HG03097 (cell line): ENCODE results near the gene PAQR7.
A peak's percentile ranks its signal among the peaks of the same experiment; 100 is the strongest.

Source experiments
- ATAC-seq: cut with Tn5 transposase; IDR thresholded peaks from one replicate; pipeline ENCODE4 v1.9.1; 2021; ENCODE audit not compliant: unreplicated experiment, low FRiP score

Gene PAQR7, protein sequence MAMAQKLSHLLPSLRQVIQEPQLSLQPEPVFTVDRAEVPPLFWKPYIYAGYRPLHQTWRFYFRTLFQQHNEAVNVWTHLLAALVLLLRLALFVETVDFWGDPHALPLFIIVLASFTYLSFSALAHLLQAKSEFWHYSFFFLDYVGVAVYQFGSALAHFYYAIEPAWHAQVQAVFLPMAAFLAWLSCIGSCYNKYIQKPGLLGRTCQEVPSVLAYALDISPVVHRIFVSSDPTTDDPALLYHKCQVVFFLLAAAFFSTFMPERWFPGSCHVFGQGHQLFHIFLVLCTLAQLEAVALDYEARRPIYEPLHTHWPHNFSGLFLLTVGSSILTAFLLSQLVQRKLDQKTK

DNA sequence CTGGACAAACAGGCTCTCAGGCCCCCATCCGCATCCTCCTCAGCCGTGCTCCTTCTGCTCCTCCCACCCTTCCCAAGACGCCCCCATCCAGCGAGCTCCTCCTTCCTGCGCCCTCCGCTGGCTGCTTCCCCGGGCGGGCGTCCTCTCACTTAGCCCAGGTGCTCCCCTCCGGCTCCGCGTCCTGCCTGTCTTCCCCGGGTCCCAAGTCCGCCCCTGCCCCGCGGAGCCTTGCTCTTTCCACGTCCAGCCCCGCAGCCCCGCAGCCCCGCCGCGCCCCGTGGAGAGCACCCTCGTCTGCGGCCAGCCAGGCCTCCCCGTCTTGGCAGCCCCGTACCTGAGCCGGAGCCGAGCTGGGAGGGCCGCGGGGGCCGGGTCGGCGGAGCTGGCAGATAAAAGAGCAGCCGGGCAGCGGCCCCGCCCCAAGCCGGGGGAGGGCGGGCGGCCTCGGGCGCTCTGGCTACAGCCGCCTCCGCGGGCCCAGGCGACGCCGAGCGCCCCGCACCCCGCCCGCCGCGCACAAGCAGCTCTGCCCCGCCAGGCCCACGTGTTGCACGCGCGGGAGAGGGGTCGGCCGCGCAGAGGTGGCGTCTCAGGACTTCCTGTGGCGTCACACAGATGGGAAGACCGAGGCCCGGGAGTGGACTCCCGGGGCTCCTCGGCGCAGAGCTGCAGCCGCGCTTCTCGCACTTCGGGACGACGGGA lies at the start of gene PAQR7:
TSS of gene PAQR7 (minus strand) at position 555 of the 702 bp plus-strand sequence. CDS start 11,869 bp downstream, outside the sequence.
- no peak for ATAC-seq

DNA sequence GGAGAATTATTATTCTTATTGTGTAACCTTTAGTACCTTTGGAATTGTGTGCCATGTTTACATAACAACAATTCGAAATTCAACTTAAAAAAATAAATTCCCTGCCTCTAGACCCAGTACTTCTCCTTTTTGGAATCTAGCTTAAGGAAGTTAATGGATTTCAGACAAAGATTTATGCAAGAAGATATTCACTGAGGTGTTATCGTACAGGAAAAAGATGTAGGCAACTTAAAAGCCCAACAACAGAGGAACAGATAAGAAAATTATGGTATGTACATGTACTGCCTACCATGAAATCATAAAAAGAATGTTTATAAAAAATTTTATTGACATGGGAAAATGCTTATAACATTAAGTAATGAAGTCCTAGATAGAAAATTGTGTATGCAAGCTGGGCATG lies 48.9 kb upstream of the PAQR7 start:
- ATAC-seq: no peak

DNA sequence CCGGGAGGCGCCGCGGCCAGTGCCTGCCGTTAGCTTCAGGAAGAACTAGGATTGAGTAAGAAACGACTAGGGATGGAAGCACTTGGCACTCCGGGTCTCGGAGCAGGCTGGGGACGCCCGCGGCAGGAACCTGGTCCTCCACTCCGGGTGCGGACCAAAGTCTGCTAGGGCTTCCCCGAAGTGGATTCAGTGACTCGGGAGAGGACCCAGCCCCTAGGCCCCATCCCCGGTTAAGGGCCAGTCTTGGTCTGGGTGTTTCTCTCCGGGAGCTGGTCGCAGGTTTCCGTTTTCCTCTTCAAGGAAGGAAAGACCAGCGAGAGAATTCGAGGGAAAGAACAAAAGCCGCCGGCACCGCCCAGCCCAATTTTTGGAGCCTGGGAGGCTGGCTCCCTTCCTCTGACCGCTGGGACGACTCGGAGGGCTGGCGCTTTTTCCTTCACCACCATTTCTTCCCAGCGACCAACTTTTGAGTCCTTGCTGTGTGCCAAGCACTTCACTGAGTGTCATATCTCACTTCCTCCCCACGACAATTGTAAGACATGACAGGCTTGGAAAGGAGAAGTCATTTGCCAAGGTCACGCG lies 47.6 kb upstream of the PAQR7 start:
- ATAC-seq: no peak

DNA sequence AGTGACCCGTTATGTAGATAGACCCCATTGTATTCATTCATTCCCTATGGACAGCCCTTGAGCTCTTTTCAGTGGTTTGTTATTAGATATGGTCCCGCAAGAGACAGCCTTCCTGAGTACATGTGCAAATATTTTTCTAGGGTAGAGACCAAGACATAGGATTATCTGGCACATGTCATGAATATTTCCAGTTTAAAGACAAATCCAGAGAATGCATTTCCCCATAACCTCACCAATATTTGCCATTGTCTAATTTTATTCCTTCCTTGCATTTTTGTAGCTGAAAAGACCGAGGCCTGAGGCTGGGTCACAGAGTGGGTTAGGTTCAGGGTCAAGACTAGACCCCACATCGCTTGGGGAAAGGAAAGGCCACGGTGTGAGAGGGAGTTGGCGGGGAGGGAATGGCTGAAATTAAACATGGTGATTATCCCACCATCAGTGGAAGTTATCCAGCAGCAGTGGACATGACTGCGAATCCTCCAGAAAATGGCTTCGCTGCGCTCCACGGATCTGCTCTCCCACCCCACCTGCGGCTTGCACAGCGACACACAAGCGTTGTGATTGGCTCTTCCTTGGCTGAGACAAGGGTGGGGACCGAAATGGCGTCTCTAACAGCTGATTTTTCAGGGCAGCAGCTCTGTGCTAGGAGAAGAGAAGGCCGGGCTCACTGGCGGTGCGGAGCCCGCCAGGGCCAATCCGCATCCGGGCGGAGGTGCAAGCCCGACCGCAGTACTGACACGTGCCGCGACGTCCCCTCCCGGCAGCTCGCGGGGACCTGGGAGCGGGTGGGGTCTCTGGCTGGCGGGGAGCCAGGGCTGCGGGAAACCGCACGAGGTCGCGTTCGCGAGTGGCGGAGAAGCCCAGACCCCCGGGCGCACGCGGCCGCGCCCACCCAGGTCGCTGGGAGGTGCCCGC lies 46.8 kb upstream of the PAQR7 start:
- no peak for ATAC-seq

DNA sequence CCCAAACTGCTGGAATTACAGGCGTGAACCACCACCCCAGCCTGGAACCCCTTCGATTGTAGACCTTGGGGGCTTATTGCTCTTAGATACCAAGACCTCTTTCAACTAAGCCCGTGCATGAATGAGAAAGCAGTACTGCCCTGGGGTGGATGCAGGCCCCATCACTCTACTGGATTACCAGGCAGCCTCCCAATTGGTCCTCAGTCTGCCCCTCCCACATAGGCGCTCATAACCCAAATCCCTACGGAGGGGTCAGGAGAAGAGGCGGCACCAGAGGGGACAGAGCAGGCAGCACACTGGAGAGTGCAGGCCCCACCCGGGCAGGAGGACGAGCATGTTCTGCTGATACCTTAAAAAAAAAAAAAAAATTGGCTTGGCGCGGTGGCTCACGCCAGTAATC lies 43.1 kb upstream of the PAQR7 start:
- no peak for ATAC-seq

DNA sequence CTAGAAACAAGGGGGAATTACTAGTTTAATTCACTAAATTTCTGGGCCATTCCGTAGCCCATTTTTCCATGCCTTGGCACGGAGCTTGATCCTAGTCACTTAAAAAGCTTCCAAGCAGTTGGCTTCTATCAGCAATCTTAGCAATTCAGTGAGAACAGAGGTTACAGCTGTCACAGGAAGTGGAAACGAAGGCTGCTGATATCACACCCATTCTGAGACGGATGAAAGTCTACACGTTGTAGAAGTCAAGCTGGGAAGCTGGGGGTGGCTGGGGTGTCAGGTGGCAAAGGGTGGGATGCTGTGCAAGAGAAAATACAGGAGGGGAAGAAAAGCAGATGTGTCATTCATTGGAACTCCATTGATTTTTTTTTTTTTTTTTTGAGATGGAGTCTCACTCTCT lies 42.5 kb upstream of the PAQR7 start:
- no peak for ATAC-seq

DNA sequence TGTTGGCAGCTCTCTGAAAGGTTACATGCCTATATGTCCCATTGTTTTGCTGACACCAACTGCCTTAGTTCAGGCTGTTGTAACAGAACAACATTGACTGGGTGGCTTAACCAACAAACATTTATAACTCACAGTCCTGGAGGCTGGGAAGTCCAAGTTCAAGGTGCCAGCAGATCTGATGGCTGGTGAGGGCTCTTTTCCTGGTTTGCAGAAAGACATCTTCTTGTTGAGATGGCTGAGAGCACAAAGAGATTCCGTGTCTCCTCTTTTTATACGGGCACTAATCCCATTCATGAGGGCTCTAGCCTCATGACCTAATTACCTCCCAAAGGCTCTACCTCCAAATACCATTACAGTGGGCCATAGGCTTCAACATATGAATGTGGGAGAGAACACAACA lies 41.0 kb upstream of the PAQR7 start:
- ATAC-seq: no peak

DNA sequence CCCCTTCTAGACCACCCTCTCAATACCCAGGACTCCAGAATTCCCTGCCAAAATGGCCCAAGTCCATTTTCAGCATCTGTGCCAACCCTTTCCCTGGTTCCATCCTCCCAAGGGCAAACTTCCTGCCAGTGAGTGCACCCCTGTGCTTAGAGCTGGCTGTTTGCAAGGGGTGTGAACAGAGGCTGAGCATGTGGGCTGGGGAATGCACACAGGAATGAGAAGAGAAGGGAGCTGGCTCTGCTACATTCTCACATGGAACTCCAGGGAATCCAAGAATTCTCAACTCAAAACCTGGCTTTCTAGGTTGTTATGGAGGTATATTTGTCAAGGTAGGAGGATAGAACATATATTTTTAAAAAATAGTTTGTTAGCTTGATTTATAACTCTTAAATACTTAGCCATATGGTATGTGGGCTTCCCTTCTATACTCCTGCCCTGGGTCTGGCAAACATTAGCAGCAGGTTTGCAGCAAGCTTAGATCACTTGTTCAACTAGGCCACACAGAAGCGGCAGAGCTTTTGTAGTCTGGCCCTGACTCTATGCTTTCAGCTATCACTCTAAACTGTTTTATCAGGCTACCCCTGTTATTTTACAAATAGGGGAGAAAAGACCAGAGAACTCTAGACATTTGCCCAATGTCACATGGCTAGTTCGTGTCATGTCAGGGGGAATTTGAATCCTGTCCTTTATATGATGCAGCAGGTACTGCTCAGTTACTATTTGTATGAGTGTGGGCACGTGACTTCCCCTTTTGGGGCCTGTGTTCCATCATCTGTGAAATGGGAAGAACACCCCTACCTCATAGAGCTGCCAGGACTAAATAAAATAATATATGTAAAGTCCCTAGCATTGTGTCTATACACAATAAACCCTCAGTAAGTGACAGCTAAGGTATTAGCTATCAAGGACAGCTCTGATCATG lies 38.8 kb upstream of the PAQR7 start:
- no peak for ATAC-seq

DNA sequence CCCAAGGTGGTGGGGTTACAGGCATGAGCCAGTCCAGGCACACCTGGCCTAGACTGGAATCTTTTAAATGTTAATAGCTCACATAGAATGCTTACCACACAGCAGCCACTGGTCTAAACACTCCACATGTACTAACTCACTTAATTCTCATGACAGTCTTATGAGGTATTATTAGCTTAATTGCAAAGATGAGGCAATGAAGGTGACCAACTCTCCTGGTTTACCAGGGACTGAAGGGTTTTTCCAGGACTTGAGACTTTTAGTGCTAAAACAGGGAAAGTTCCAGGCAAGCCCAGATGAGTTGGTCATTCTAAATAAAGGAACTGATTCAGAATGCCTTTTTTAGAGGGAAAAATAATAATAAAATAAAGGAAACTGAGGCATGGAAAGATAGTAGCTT lies 37.7 kb upstream of the PAQR7 start:
- no peak for ATAC-seq

DNA sequence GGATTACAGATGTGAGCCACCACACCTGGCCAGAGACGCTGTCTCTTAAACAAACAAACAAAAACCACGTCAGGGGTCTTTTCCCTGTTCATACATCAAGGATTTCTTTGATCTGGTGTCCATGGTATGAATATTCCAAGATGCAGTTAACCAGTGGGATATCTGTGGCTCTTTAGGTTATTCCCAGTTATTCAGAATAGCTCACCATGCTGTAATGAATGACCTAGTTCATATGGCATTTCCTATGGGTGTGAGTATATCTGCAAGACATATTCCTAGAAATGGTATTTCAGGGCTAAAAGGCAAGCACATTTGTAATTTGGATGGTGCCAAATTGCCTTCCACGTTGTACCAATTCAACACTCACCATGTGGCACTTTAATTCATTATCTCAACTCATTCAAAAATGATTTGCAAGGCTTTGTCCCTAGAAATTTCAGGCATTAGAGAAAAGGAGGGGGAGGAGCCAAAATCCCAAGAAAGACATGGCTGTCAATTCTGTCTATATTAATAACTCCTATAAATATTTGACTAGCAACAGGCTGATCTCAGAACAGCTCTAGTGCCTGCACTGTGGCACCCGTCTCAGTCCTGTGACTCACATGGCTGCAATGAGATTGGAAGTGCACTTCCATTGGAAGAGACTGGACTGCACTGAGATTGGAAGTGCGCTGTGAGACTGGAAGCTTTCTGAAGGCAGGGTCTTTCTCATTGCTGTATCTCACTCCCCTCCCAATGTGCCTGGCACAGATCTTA lies 36.7 kb upstream of the PAQR7 start:
- no peak for ATAC-seq

DNA sequence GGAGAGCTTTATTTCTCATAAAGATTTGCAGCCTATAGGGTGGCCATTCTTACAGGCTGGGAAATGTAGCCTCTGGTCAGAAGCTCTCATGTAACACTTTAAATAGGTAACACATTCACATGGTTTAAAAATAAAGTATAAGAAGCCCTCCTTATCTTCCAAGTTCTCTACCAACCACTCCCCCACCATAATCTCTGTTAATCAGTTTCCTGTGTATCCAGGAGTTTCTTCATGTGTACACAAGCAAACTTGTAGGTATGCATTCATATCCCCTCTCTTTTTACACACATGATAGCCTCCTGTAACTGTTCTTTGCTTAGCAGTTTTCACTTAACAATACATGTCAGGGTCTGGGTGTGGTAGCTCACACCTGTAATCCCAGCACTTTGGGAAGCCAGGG lies 35.7 kb upstream of the PAQR7 start:
- ATAC-seq: no peak

DNA sequence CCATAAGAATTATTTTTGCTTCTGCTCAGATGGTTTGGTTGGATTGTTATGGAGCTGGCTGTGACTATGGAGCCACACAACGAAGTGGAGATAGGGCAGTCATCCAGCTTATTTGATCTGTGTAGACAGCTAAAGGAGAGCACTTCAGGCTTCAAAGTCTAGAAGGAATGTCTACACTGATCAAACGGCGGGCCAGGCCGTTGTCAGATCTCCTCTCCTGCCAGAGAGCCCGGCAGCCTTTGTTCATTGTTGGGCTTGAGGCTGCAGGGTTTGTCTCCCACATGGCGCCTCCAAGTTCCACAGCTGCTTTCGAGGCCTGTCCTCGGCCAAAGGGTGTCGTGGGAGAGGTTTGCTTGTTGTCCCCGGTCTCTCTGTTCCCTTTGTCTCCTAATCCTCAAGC lies 33.5 kb upstream of the PAQR7 start:
- no peak for ATAC-seq

DNA sequence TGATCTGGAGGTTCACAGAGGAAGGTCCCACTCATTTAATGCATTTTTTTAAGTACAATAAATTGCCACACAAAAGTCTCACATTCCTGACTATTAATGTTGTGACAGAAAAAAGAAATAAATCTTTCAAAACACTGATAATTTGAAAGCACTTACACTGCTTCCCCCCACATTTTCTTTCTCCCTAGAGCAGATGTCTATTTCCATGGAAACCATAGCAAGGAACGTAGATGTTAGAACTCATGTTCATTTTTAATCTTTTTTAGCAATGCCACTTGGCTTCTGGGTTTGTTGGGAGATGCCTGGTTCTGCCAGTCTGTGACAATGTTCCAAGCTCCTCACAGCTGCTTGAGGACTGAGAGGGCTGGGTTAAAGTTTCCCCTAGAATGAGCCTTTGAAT lies 32.7 kb upstream of the PAQR7 start:
- no peak for ATAC-seq

DNA sequence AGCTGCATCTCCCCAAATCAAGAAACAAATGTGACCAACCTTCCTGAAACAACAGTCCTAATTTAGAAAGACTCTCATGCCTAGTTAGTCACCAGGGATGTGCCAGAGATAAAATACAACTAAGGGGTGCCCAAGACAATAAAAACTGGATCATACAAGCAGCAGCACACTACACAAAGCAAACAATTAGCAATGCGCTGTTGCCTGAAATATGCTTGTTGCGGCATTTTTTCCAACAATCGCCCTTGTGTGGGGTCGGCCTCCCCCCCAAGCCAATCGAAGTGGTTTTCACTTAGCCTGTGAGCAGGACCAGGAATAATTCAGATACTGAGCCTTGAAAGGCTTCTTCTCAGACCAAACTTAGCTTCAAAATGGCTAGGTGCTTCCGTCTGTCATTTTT lies 32.1 kb upstream of the PAQR7 start:
- no peak for ATAC-seq

DNA sequence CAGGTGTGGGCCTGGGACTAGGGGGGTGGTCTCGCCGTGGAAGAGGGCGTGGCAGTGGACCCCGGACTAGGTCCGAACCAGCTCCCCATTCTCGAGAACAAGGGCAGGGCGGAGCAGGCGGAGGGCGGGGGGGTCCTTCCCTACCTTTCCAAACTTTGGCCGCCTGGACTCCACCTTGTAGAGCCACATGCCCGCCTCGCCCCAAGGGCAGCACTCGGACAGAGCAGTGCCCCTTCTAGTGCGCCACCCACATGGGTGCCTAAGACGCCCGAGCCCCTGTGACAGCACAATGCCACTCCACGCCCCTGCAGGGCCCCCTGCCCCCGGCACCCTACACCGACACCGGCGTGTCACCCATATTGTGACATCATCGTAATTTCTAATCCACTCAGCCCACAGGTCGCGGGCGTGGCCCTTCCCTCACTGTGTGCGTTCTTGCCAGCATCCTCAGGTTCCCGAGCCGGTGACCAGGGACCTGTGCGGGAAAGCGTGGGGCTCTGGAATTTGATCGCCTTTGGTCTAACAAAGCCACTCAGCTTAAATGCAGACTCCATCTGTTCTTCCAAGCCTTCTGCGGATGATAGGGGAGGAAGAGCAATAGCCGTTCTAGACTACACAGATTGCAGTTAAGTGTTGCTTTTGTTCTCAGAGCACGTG lies 31.3 kb upstream of the PAQR7 start:
- no peak for ATAC-seq

DNA sequence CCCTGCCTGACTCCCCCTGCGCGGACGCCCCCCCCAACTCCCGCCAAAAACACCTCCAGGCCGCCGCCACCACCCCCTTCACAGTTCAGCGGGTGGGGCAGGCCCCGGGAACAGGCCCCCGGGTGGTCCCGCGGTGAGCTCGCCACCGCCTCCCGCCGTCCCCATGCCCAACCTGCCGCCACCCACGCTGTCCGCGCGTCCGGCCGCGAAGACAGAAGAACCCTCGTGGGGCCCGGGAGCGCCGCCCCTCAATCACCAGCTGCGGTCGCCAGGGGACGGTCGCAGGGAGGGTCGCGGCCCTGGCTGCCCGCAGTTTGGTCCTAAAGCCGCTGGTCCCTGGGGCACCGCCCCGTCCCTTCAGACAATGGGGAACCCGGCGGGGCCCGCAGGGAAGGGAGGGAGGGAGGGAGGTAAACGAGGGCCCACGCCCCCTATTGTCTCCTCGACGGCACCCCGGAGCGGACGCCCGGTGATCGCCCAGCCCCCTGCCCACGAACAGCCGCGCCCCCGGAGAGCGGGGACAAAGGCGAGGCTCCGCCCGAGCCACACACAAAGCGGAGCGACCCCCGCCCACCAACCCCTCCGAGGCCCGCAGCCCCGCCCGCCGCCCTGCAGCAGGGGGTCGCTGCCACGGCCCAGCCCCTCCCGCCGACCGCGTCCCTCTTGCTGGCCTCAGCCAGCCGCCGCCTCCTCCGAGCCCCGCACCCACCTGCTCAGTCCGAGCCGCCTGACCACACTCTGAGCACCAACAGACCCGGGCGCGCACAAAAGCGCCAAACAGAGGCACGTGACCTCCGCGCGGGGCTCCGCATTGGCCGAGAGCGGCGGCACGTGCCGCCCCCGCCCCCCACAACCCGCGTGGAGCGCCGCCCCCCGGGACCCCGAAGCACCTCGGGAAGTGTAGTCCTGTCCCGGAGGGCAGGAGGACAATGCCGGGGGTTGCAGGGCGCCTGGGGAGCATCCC lies 30.5 kb upstream of the PAQR7 start, which contains the start of gene STMN1:
TSS of gene STMN1 (minus strand) at position 740 of the 964 bp plus-strand sequence. CDS start 1,743 bp downstream, outside the sequence.
- ATAC-seq: peak; percentile 69

DNA sequence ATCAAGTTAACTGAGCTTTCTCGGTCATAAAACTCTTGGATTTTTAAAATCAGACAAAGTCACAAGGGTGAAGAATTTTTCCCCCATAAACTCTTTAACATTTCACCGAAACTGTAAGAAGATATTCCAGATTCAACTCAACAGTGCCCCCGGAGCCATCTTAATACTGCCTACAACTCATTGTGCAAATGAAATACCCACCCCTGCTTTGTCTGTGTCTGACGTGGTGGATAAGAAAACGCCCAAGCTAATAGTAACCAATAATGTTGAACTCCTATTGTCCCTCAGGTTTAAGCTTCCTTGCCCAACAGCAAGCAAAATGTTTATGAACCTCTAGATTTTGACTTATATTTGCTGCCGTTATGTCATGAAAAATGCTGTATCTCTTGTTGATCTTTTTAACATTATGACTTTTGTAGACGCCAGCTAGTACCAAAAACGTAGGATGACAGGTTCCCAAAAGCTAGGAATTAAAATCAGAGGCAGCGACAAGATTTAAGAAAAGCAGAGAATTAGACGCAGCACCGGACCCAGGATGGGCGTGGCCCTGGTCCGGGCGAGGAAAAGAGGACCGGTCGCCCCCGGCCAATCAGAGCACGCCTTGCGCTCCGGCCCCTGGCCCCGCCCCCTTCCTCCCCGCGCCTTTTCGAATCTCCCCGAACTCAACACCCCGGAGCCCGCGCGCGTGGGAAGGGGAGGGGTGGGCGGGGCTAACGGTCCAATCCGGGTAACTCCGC lies 29.6 kb upstream of the PAQR7 start:
- ATAC-seq: peak; percentile 65
